ENCODE measurements around the gene MEAK7. TPM values are rescaled to one million over a fixed set of nuclear protein-coding genes. Genes with fewer than 3 reads are reported as not detected.
A peak's percentile ranks its signal among the peaks of the same experiment; 100 is the strongest.

MEAK7 gene
- total and polyA plus RNA-seq, 7 donors = 4.2 to 13.7 (median 11.8) TPM

- intact Hi-C loops (cut with DNase I) = no loop called here
Measured at GRCh38 chr16:84461413-84462295, 42.8 kb downstream of the MEAK7 start.

GRCh38 chr16:84461029-84461412, 43.4 kb downstream of the MEAK7 start:
- Histone ChIP-seq H3K27ac (no peak overlapping the region), H3K9me3 (no peaks in the 10 kb centered on the region), H3K36me3 (peaks cover 0 to 3% (median 0%) of the 10 kb centered on the region in 4 donors), H3K4me3 (no peak overlapping the region), H3K27me3 (no peaks in the 10 kb centered on the region), H3K4me1 (no peaks in the 10 kb centered on the region)
- TF ChIP-seq POLR2A (IDR thresholded peaks at IDR 0.05) = no peak
- no peak for TF ChIP-seq CTCF (IDR thresholded peaks at IDR 0.05)
- TF ChIP-seq EP300 (IDR thresholded peaks at IDR 0.05) = no peak
- 67 to 79% methylated on average over 8 of the region's 8 CpGs for WGBS, 2 donors
- intact Hi-C loops (cut with DNase I) = no loop called here
- DNase-seq = peak; percentile 64

More at GRCh38 chr16:84461413-84462295, 42.8 kb downstream of the MEAK7 start:
- DNase-seq = peak; percentile 66
- Histone ChIP-seq H3K9me3 (peaks cover 0 to 2% (median under 1%) of the 10 kb centered on the region in 4 donors), H3K4me3 (no peak overlapping the region), H3K4me1 (no peaks in the 10 kb centered on the region), H3K27ac (no peak overlapping the region), H3K36me3 (peaks cover 0 to 3% (median under 1%) of the 10 kb centered on the region in 4 donors), H3K27me3 (no peaks in the 10 kb centered on the region)
- TF ChIP-seq CTCF (IDR thresholded peaks at IDR 0.05) (no peak), POLR2A (IDR thresholded peaks at IDR 0.05) (no peak), POLR2AphosphoS5 (IDR thresholded peaks at IDR 0.05) (no peak), EP300 (IDR thresholded peaks at IDR 0.05) (no peak)
- 92 to 95% methylated on average over 30 of the region's 30 CpGs for WGBS, 2 donors

GRCh38 chr16:84460406-84461028, 43.9 kb downstream of the MEAK7 start:
- DNase-seq = no peak
- Histone ChIP-seq H3K36me3 (peaks cover 0 to 3% (median 0%) of the 10 kb centered on the region in 4 donors), H3K27me3 (no peaks in the 10 kb centered on the region), H3K27ac (no peak overlapping the region), H3K4me1 (no peaks in the 10 kb centered on the region), H3K9me3 (no peaks in the 10 kb centered on the region), H3K4me3 (no peak overlapping the region)
- TF ChIP-seq POLR2A (IDR thresholded peaks at IDR 0.05) (no peak), EP300 (IDR thresholded peaks at IDR 0.05) (no peak), CTCF (IDR thresholded peaks at IDR 0.05) (no peak), POLR2AphosphoS5 (IDR thresholded peaks at IDR 0.05) (no peak)
- intact Hi-C loops (cut with DNase I) = no loop called here
- WGBS, 2 donors = 82 to 85% methylated on average over 20 of the region's 20 CpGs

GRCh38 chr16:84459941-84460405, 44.5 kb downstream of the MEAK7 start:
- Histone ChIP-seq H3K4me3 (no peak overlapping the region), H3K36me3 (peaks cover 0 to 3% (median 0%) of the 10 kb centered on the region in 4 donors), H3K4me1 (no peaks in the 10 kb centered on the region), H3K27me3 (no peaks in the 10 kb centered on the region), H3K9me3 (no peaks in the 10 kb centered on the region), H3K27ac (no peak overlapping the region)
- intact Hi-C loops (cut with DNase I) = no loop called here
- peak; percentile 62 for DNase-seq
- no peak for TF ChIP-seq CTCF (IDR thresholded peaks at IDR 0.05)
- no peak for TF ChIP-seq EP300 (IDR thresholded peaks at IDR 0.05)
- TF ChIP-seq POLR2AphosphoS5 (IDR thresholded peaks at IDR 0.05) = no peak
- no peak for TF ChIP-seq POLR2A (IDR thresholded peaks at IDR 0.05)
- WGBS, 2 donors = 76 to 77% methylated on average over 14 of the region's 14 CpGs

All from sigmoid colon (tissue), 7 donors.